Measurements from ENCODE around the gene CEACAM7. TPM values are rescaled to one million over a fixed set of nuclear protein-coding genes. Genes with fewer than 3 reads are reported as not detected.

The CEACAM7 gene
- 1 to 10 TPM in 1 of 4 donors, under 1 TPM in 2, not detected in 1; 0.49 to 1.8 (median 0.51) TPM for total RNA-seq

GRCh38 chr19:41688098-41688497 lies at the start of gene CEACAM7:
CEACAM7 (minus strand) TSS chr19:41688270; CDS start chr19:41688165, 105 bp downstream.
- DNase-seq: no peak
- Histone ChIP-seq H3K9me3 (no peaks in the 10 kb centered on the region), H3K4me1 (no peaks in the 10 kb centered on the region), H3K36me3 (no peaks in the 10 kb centered on the region), H3K27ac (no peak within 1 kb of the TSS), H3K27me3 (no peaks in the 10 kb centered on the region), H3K4me3 (no peak within 1 kb of the TSS)
- intact Hi-C loops (cut with DNase I; ENCODE audit: low total_unique reads): no loop called here
- TF ChIP-seq CTCF (IDR thresholded peaks at IDR 0.05) (no peak), POLR2A (IDR thresholded peaks at IDR 0.05) (no peak)

- H3K27ac ChIP-seq: no peak overlapping the region
- H3K36me3 ChIP-seq: no peaks in the 10 kb centered on the region
- TF ChIP-seq POLR2A (IDR thresholded peaks at IDR 0.05) (no peak), CTCF (IDR thresholded peaks at IDR 0.05) (no peak)
- no peaks in the 10 kb centered on the region for H3K27me3 ChIP-seq
- H3K4me1 ChIP-seq: no peaks in the 10 kb centered on the region
- intact Hi-C loops (cut with DNase I; ENCODE audit: low total_unique reads): no loop called here
- no peaks in the 10 kb centered on the region for H3K9me3 ChIP-seq
- no peak overlapping the region for H3K4me3 ChIP-seq
- no peak for DNase-seq
These were observed 47.1 kb upstream of the CEACAM7 start for GRCh38 chr19:41735071-41735600.

- Histone ChIP-seq H3K4me1 (no peaks in the 10 kb centered on the region), H3K4me3 (no peak overlapping the region), H3K27me3 (no peaks in the 10 kb centered on the region), H3K36me3 (no peaks in the 10 kb centered on the region), H3K9me3 (no peaks in the 10 kb centered on the region), H3K27ac (no peak overlapping the region)
- intact Hi-C loops (cut with DNase I; ENCODE audit: low total_unique reads): no loop called here
- no peak for DNase-seq
- TF ChIP-seq POLR2A (IDR thresholded peaks at IDR 0.05) (no peak), CTCF (IDR thresholded peaks at IDR 0.05) (no peak)
These were observed 46.5 kb upstream of the CEACAM7 start for GRCh38 chr19:41734585-41734984.

GRCh38 chr19:41734156-41734555 lies 46.1 kb upstream of the CEACAM7 start:
- TF ChIP-seq POLR2A (IDR thresholded peaks at IDR 0.05): no peak
- no peak for TF ChIP-seq CTCF (IDR thresholded peaks at IDR 0.05)
- H3K36me3 ChIP-seq: no peaks in the 10 kb centered on the region
- no peaks in the 10 kb centered on the region for H3K9me3 ChIP-seq
- H3K4me1 ChIP-seq: no peaks in the 10 kb centered on the region
- DNase-seq: no peak
- no peak overlapping the region for H3K27ac ChIP-seq
- H3K27me3 ChIP-seq: no peaks in the 10 kb centered on the region
- H3K4me3 ChIP-seq: no peak overlapping the region
- intact Hi-C loops (cut with DNase I; ENCODE audit: low total_unique reads): no loop called here

GRCh38 chr19:41726493-41726892 lies 38.4 kb upstream of the CEACAM7 start:
- TF ChIP-seq POLR2A (IDR thresholded peaks at IDR 0.05): no peak
- no peak for TF ChIP-seq CTCF (IDR thresholded peaks at IDR 0.05)
- Histone ChIP-seq H3K27ac (no peak overlapping the region), H3K4me1 (no peaks in the 10 kb centered on the region), H3K36me3 (no peaks in the 10 kb centered on the region), H3K9me3 (no peaks in the 10 kb centered on the region), H3K4me3 (no peak overlapping the region), H3K27me3 (no peaks in the 10 kb centered on the region)
- intact Hi-C loops (cut with DNase I; ENCODE audit: low total_unique reads): no loop called here
- DNase-seq: no peak
